ENCODE data around the gene MAD1L1. TPM values are rescaled to one million over a fixed set of nuclear protein-coding genes. Genes with fewer than 3 reads are reported as not detected.

The MAD1L1 gene
- total RNA-seq, 4 donors from 2014 or later, result 8.0 to 52.7 (median 26.7) TPM

GRCh38 chr7:2201686-2202360 is 30.9 kb downstream of the MAD1L1 start:
- in situ Hi-C loops (cut with MboI; ENCODE audit: low pct_ligation_motif_present in 1 of 4, low pct_unique_long_range_greater_than_20kb in 1 of 4, low sequenced_read_pairs in 3 of 4), result loop anchor here in 3 of 4 donors (25.0 kb wide), 2 partner anchors 540 to 615 kb away; partner anchors contain the start of gene ELFN1 (in 2 of the 3)
- WGBS, 2 donors (ENCODE audit: low coverage in 1 of 2), result 90% methylated on average over 31 of the region's 31 CpGs; no CpG with 5 or more reads in 1 of the 2 donors

DNA sequence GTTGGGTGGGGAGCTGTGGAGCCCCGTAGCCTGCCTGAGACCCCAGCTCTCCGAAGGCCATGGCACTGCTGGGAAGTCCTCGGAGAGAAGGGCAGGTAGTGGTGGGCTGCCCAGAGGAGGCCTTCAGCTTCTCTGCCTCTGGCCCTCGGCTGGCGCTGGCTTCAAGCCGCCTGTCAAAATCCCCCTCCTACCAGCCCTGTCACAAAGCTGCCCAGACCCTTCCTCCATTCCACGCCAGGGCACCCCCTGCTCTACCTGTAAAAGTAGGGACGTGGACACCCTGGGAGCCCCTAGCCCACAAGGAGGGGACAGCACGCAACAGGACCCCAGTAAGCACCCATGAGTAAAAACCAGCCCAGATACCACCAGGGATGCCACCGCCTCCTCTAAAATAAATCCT is 31.6 kb downstream of the MAD1L1 start:
- in situ Hi-C loops (cut with MboI; ENCODE audit: low pct_ligation_motif_present in 1 of 4, low pct_unique_long_range_greater_than_20kb in 1 of 4, low sequenced_read_pairs in 3 of 4) (loop anchor here in 3 of 4 donors (25.0 kb wide), 2 partner anchors 539 to 614 kb away; partner anchors contain the start of gene ELFN1 (in 2 of the 3)), intact Hi-C loops (cut with DNase I; ENCODE audit: low total_unique reads) (loop anchor here (10.0 kb wide), 1 partner anchor 536 kb away; no protein-coding TSS in a partner anchor)
- Histone ChIP-seq H3K36me3 (no peaks in the 10 kb centered on the region), H3K27me3 (no peaks in the 10 kb centered on the region), H3K9me3 (no peaks in the 10 kb centered on the region), H3K4me3 (no peak overlapping the region), H3K4me1 (peaks cover 0 to 8% (median 5%) of the 10 kb centered on the region in 4 donors), H3K27ac (no peak overlapping the region)
- TF ChIP-seq POLR2A (IDR thresholded peaks at IDR 0.05) (no peak), EP300 (IDR thresholded peaks at IDR 0.05; ENCODE audit: low read depth) (no peak), CTCF (IDR thresholded peaks at IDR 0.05) (no peak)
- 94 to 100% methylated on average over 1 to 7 of the region's 10 CpGs for WGBS, 2 donors (ENCODE audit: low coverage in 1 of 2)
- no peak for DNase-seq

More at GRCh38 chr7:2201686-2202360, 30.9 kb downstream of the MAD1L1 start:
- H3K27ac ChIP-seq, result no peak overlapping the region
- H3K9me3 ChIP-seq, result no peaks in the 10 kb centered on the region
- no peaks in the 10 kb centered on the region for H3K36me3 ChIP-seq
- intact Hi-C loops (cut with DNase I; ENCODE audit: low total_unique reads), result loop anchor here (10.0 kb wide), 1 partner anchor 537 kb away; no protein-coding TSS in a partner anchor
- DNase-seq, result no peak
- peaks cover 0 to 8% (median 5%) of the 10 kb centered on the region in 4 donors for H3K4me1 ChIP-seq
- no peak overlapping the region for H3K4me3 ChIP-seq
- TF ChIP-seq POLR2A (IDR thresholded peaks at IDR 0.05) (no peak), EP300 (IDR thresholded peaks at IDR 0.05; ENCODE audit: low read depth) (no peak), CTCF (IDR thresholded peaks at IDR 0.05) (no peak), POLR2AphosphoS5 (IDR thresholded peaks at IDR 0.05) (no peak)
- no peaks in the 10 kb centered on the region for H3K27me3 ChIP-seq

DNA sequence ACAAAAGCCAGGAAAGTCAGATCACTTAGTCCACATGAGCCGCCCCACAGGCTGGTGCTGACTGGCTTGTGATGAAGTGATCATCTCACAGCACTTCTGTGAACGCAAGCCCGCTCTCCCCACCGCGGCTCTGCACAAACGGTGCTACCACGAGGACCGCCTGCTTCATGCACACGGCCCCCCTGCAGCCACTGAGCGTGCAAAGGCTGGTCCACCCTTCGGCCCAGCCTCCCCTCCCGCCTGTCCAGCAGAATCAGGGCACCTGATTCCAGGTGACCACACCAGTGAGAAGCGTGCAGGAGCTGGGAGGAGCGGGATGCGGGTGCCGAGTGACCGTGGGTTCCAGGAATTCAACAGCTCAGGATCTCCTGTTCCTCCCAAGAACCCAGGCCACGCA is 32.2 kb downstream of the MAD1L1 start:
- TF ChIP-seq EP300 (IDR thresholded peaks at IDR 0.05; ENCODE audit: low read depth) (no peak), CTCF (IDR thresholded peaks at IDR 0.05) (no peak), POLR2A (IDR thresholded peaks at IDR 0.05) (no peak), POLR2AphosphoS5 (IDR thresholded peaks at IDR 0.05) (no peak)
- H3K9me3 ChIP-seq, result no peaks in the 10 kb centered on the region
- H3K27me3 ChIP-seq, result no peaks in the 10 kb centered on the region
- H3K36me3 ChIP-seq, result peaks cover 0 to 3% (median 0%) of the 10 kb centered on the region in 4 donors
- in situ Hi-C loops (cut with MboI; ENCODE audit: low pct_ligation_motif_present in 1 of 4, low pct_unique_long_range_greater_than_20kb in 1 of 4, low sequenced_read_pairs in 3 of 4) (loop anchor here in 3 of 4 donors (25.0 kb wide), 2 partner anchors 538 to 613 kb away; partner anchors contain the start of gene ELFN1 (in 2 of the 3)), intact Hi-C loops (cut with DNase I; ENCODE audit: low total_unique reads) (loop anchor here (10.0 kb wide), 1 partner anchor 536 kb away; no protein-coding TSS in a partner anchor)
- no peak overlapping the region for H3K27ac ChIP-seq
- 85 to 97% methylated on average over 2 to 18 of the region's 18 CpGs for WGBS, 2 donors (ENCODE audit: low coverage in 1 of 2)
- no peak for DNase-seq
- no peak overlapping the region for H3K4me3 ChIP-seq
- H3K4me1 ChIP-seq, result peaks cover 0 to 8% (median 5%) of the 10 kb centered on the region in 4 donors

- H3K9me3 ChIP-seq, result no peaks in the 10 kb centered on the region
- TF ChIP-seq CTCF (IDR thresholded peaks at IDR 0.05), result no peak
- no peak for TF ChIP-seq EP300 (IDR thresholded peaks at IDR 0.05; ENCODE audit: low read depth)
- TF ChIP-seq POLR2A (IDR thresholded peaks at IDR 0.05), result no peak
- no peak for TF ChIP-seq POLR2AphosphoS5 (IDR thresholded peaks at IDR 0.05)
- intact Hi-C loops (cut with DNase I; ENCODE audit: low total_unique reads), result loop anchor here (10.0 kb wide), 1 partner anchor 535 kb away; no protein-coding TSS in a partner anchor
- H3K36me3 ChIP-seq, result peaks cover 0 to 8% (median 0%) of the 10 kb centered on the region in 4 donors
- H3K4me3 ChIP-seq, result no peak overlapping the region
- DNase-seq, result no peak
- peaks cover 0 to 8% (median 5%) of the 10 kb centered on the region in 4 donors for H3K4me1 ChIP-seq
- in situ Hi-C loops (cut with MboI; ENCODE audit: low pct_ligation_motif_present in 1 of 4, low pct_unique_long_range_greater_than_20kb in 1 of 4, low sequenced_read_pairs in 3 of 4), result loop anchor here in 3 of 4 donors (25.0 kb wide), 2 partner anchors 538 to 613 kb away; partner anchors contain the start of gene ELFN1 (in 2 of the 3)
- H3K27ac ChIP-seq, result no peak overlapping the region
- no peaks in the 10 kb centered on the region for H3K27me3 ChIP-seq
- 90 to 94% methylated on average over 2 to 22 of the region's 25 CpGs for WGBS, 2 donors (ENCODE audit: low coverage in 1 of 2)
These were observed 32.7 kb downstream of the MAD1L1 start for GRCh38 chr7:2199956-2200583.
